OCI-LY3 (cell line): Measurements from ENCODE around the gene GRM8.

Experiments
- H2AFZ ChIP-seq: fragments of 200-600, 300-600 bp; shearing (Covaris generic); 2 replicates; pipeline ENCODE4 v1.6.0; 2014; ENCODE audit warnings: antibody characterized with exemption, low read depth, low read length
- H3K27ac ChIP-seq: fragments of 200-600, 300-600 bp; sonication (generic); 2 replicates; pipeline ENCODE4 v1.5.1; 2014; ENCODE audit warnings: mild to moderate bottlenecking, low read length, moderate library complexity, mixed read lengths
- H3K27me3 ChIP-seq: fragments of 200-600, 300-600 bp; sonication (generic); 2 replicates; pipeline ENCODE4 v1.6.1; 2014; ENCODE audit warnings: low read depth, low read length, mixed read lengths
- H3K36me3 ChIP-seq: fragments of 200-600, 300-600 bp; sonication (generic); replicated peaks from 2 replicates; pipeline ENCODE3; 2014; ENCODE audit warnings: low read depth, low read length, mixed read lengths
- H3K4me1 ChIP-seq: fragments of 300-600, 200-600 bp; sonication (generic); 2 replicates; pipeline ENCODE4 v1.6.1; 2014; ENCODE audit warnings: low read length, mixed read lengths
- H3K4me2 ChIP-seq: fragments of 200-600, 300-600 bp; sonication (generic); 2 replicates; pipeline ENCODE4 v1.6.1; 2014; ENCODE audit warnings: low read length, mixed read lengths
- H3K4me3 ChIP-seq: fragments of 300-600, 200-600 bp; sonication (generic); 2 replicates; pipeline ENCODE4 v1.5.1; 2014; ENCODE audit warnings: antibody characterized with exemption, mild to moderate bottlenecking, low read length, moderate library complexity
- H3K79me2 ChIP-seq: fragments of 300-600, 200-600 bp; shearing (Covaris generic); 2 replicates; pipeline ENCODE4 v1.6.1; 2014; ENCODE audit warnings: mild to moderate bottlenecking, low read length, mixed read lengths
- H3K9ac ChIP-seq: fragments of 300-600, 200-600 bp; shearing (Covaris generic); 2 replicates; pipeline ENCODE4 v1.6.0; 2014; ENCODE audit warnings: mild to moderate bottlenecking, low read length, moderate library complexity
- H3K9me3 ChIP-seq: fragments of 200-600, 300-600 bp; shearing (Covaris generic); 2 replicates; pipeline ENCODE4 v1.6.1; 2014; ENCODE audit warnings: low read length, mixed read lengths; ENCODE audit not compliant: insufficient read depth
- H4K20me1 ChIP-seq: fragments of 200-600, 300-600 bp; sonication (generic); 2 replicates; pipeline ENCODE4 v1.6.1; 2016; ENCODE audit warnings: low read length, mixed read lengths; ENCODE audit not compliant: insufficient read depth
- CTCF ChIP-seq: fragments of 200-600, 300-600 bp; sonication (generic); IDR thresholded peaks from 2 replicates; pipeline ENCODE4 v1.5.1; 2014; ENCODE audit warnings: antibody characterized with exemption, low read length, low read depth
- EZH2phosphoT487 ChIP-seq: fragments of 200-600 bp; shearing (Covaris generic); IDR thresholded peaks from 2 replicates; pipeline ENCODE4 v1.6.1; 2018; ENCODE audit warnings: antibody characterized with exemption, mixed run types, low read depth

Gene GRM8

DNA sequence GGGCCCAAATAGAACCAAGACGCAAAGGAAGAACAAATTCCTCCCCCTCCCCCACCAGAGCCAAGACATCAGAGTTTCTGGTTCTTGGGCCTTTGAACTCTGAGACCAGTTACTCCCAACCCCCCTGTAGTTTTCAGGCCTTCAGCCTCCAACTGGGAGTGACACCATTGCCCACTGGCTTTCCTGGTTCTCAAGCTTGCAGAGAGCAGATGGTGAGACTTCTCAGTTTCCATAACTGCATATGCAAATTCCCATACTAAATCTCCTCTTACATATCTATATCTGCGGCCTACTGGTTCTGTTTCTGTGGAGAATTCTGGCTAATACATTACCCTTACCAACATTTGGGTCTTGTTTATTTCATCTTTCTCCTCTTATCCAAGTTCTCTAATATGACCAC, 762.9 kb downstream of the GRM8 start:
- Histone ChIP-seq H3K9ac (no peak overlapping the region), H3K4me1 (peaks cover 6% of the 10 kb centered on the region), H3K9me3 (no peaks in the 10 kb centered on the region), H3K27me3 (no peaks in the 10 kb centered on the region), H3K4me2 (no peak overlapping the region), H4K20me1 (no peaks in the 10 kb centered on the region), H3K36me3 (no peaks in the 10 kb centered on the region), H3K4me3 (no peak overlapping the region), H3K27ac (no peak overlapping the region), H3K79me2 (no peaks in the 10 kb centered on the region), H2AFZ (no peak overlapping the region; the same call in 1 of the 2 replicates)
- TF ChIP-seq EZH2phosphoT487 (no peak), CTCF (no peak)

GRCh38 chr7:126487728-126488442, 764.9 kb downstream of the GRM8 start:
- Histone ChIP-seq H3K36me3 (no peaks in the 10 kb centered on the region), H3K27me3 (no peaks in the 10 kb centered on the region), H3K4me2 (no peak overlapping the region), H2AFZ (no peak overlapping the region), H3K9me3 (no peaks in the 10 kb centered on the region), H3K4me1 (peaks cover 6% of the 10 kb centered on the region), H3K4me3 (no peak overlapping the region), H3K9ac (no peak overlapping the region), H4K20me1 (no peaks in the 10 kb centered on the region), H3K27ac (no peak overlapping the region), H3K79me2 (no peaks in the 10 kb centered on the region)
- TF ChIP-seq CTCF (no peak), EZH2phosphoT487 (no peak)

GRCh38 chr7:126486806-126487205, 765.9 kb downstream of the GRM8 start:
- Histone ChIP-seq H4K20me1 (no peaks in the 10 kb centered on the region), H3K9me3 (no peaks in the 10 kb centered on the region), H3K4me2 (no peak overlapping the region), H3K4me3 (no peak overlapping the region), H3K4me1 (peaks cover 6% of the 10 kb centered on the region), H3K9ac (no peak overlapping the region), H3K79me2 (no peaks in the 10 kb centered on the region), H2AFZ (no peak overlapping the region), H3K27ac (no peak overlapping the region), H3K27me3 (no peaks in the 10 kb centered on the region), H3K36me3 (no peaks in the 10 kb centered on the region)
- TF ChIP-seq EZH2phosphoT487 (no peak), CTCF (no peak)

DNA sequence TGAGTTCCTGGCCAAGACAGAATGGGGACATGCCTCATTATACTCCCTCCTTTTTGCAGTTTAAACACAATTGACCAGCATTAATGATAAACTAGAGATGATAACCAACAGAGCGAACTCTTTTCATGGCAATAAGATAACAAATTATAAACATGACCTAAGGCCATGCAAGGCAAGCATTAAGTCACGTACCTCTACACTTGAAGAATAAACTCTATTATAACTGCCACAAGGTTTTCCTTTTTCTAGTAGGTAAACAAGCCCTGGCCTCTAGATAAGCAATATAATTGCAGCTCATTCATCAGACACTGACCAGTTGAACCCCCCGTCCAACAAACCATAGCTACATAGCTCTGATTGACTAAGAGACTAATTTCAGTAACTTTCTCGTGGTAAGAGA, 767.0 kb downstream of the GRM8 start:
- Histone ChIP-seq H3K9ac (no peak overlapping the region), H4K20me1 (no peaks in the 10 kb centered on the region), H2AFZ (no peak overlapping the region), H3K79me2 (no peaks in the 10 kb centered on the region), H3K4me1 (peaks cover 6% of the 10 kb centered on the region), H3K27me3 (no peaks in the 10 kb centered on the region), H3K9me3 (no peaks in the 10 kb centered on the region), H3K36me3 (no peaks in the 10 kb centered on the region), H3K27ac (no peak overlapping the region), H3K4me3 (no peak overlapping the region), H3K4me2 (no peak overlapping the region)
- TF ChIP-seq CTCF (no peak), EZH2phosphoT487 (no peak)
